CD14-positive monocyte (primary cell): Measurements from ENCODE around the gene ARID3B. TPM values are rescaled to one million over a fixed set of nuclear protein-coding genes. Genes with fewer than 3 reads are reported as not detected.
A peak's percentile ranks its signal among the peaks of the same experiment; 100 is the strongest.

Experiments
- DNase-seq, 3 donors: peaks; one replicate each; pipeline ENCODE4 v3.0.0-alpha.2; 2011 to 2022
- H2AFZ ChIP-seq: 2 replicates; pipeline ENCODE4 v1.6.0; 2012; ENCODE audit warnings: mild to moderate bottlenecking, low read depth, low read length, inconsistent platforms; ENCODE audit not compliant: insufficient read depth, poor library complexity, severe bottlenecking
- H3K27ac ChIP-seq, 2 donors: 1 replicate in 1 of 2; 2 replicates in 1 of 2; pipeline ENCODE4 v1.5.1; 2012 to 2013; ENCODE audit warnings: low read length in 2 of 2, control low read depth in 1 of 2, inconsistent platforms in 1 of 2, low read depth in 1 of 2, mild to moderate bottlenecking in 1 of 2
- H3K27me3 ChIP-seq, 2 donors: one replicate each; pipeline versions ENCODE4 v1.6.0 to v1.6.1; 2011 to 2013; ENCODE audit warnings: low read length in 2 of 2; ENCODE audit not compliant: control insufficient read depth in 2 of 2, insufficient read depth in 2 of 2
- H3K36me3 ChIP-seq, 2 donors: replicated peaks in 1 of 2; 1 replicate in 1 of 2; 2 replicates in 1 of 2; pipeline versions ENCODE4 v1.5.1 to v1.6.1; 2012 to 2013; ENCODE audit warnings: low read length in 2 of 2, control low read depth in 1 of 2, inconsistent platforms in 1 of 2, mild to moderate bottlenecking in 1 of 2; ENCODE audit not compliant: insufficient read depth in 2 of 2, control insufficient read depth in 1 of 2
- H3K4me1 ChIP-seq, 2 donors: 1 replicate in 1 of 2; 2 replicates in 1 of 2; pipeline versions ENCODE4 v1.5.1 to v1.6.1; 2012 to 2013; ENCODE audit warnings: low read length in 2 of 2, control low read depth in 1 of 2, inconsistent platforms in 1 of 2, mild to moderate bottlenecking in 1 of 2, moderate library complexity in 1 of 2; ENCODE audit not compliant: insufficient read depth in 2 of 2, control insufficient read depth in 1 of 2
- H3K4me2 ChIP-seq: replicated peaks from 2 replicates; pipeline ENCODE3; 2012; ENCODE audit warnings: low read length, moderate library complexity, mild to moderate bottlenecking; ENCODE audit not compliant: poor library complexity, severe bottlenecking; ENCODE audit errors: extremely low read depth
- H3K4me3 ChIP-seq, 3 experiments: fragments of 200-600 bp in 1 of 3; sonication (generic) in 1 of 3; replicated peaks in 1 of 3; 1 replicate in 2 of 3; 2 replicates in 1 of 3; pipeline ENCODE4 v1.5.1; 2011 to 2013; ENCODE audit warnings: low read length in 3 of 3, mild to moderate bottlenecking in 3 of 3, control low read depth in 2 of 3, low read depth in 2 of 3, inconsistent platforms in 1 of 3, moderate library complexity in 1 of 3
- H3K79me2 ChIP-seq: 2 replicates; pipeline ENCODE4 v1.6.0; 2012; ENCODE audit warnings: mild to moderate bottlenecking, control low read depth, inconsistent platforms, low read length, moderate library complexity; ENCODE audit not compliant: insufficient read depth
- H3K9ac ChIP-seq: 2 replicates; pipeline ENCODE4 v1.6.0; 2017; ENCODE audit warnings: low read length, mild to moderate bottlenecking; ENCODE audit not compliant: insufficient read depth, poor library complexity, severe bottlenecking
- H3K9me3 ChIP-seq, 2 donors: replicated peaks in 1 of 2; 1 replicate in 1 of 2; 2 replicates in 1 of 2; pipeline versions ENCODE4 v1.5.1 to v1.6.1; 2012 to 2013; ENCODE audit warnings: low read length in 2 of 2, control low read depth in 1 of 2; ENCODE audit not compliant: control insufficient read depth in 1 of 2, insufficient read depth in 1 of 2
- H4K20me1 ChIP-seq: 2 replicates; pipeline ENCODE4 v1.6.0; 2012; ENCODE audit warnings: mild to moderate bottlenecking, low read length, control low read depth, moderate library complexity; ENCODE audit not compliant: insufficient read depth
- H3K27ac Mint-ChIP-seq, 7 donors: one replicate each; pipeline ENCODE4 v1.8.0; 2020; ENCODE audit warnings: mild to moderate bottlenecking in 7 of 7, mixed read lengths in 7 of 7, moderate library complexity in 6 of 7, inconsistent platforms in 2 of 7
- H3K27me3 Mint-ChIP-seq, 3 donors: one replicate each; pipeline ENCODE4 v1.8.0; 2021 to 2022; ENCODE audit warnings: low read depth in 3 of 3, mild to moderate bottlenecking in 3 of 3, mixed read lengths in 3 of 3, moderate library complexity in 3 of 3, inconsistent platforms in 1 of 3
- H3K36me3 Mint-ChIP-seq, 2 donors: one replicate each; pipeline ENCODE4 v1.8.0; 2020; ENCODE audit warnings: mixed read lengths in 2 of 2, inconsistent platforms in 1 of 2, mild to moderate bottlenecking in 1 of 2
- H3K4me1 Mint-ChIP-seq: one replicate; pipeline ENCODE4 v1.8.0; 2020; ENCODE audit warnings: mild to moderate bottlenecking, mixed read lengths
- H3K4me3 Mint-ChIP-seq, 2 donors: one replicate each; pipeline ENCODE4 v1.8.0; 2020; ENCODE audit warnings: mild to moderate bottlenecking in 2 of 2, mixed read lengths in 2 of 2, moderate library complexity in 1 of 2
- H3K9me3 Mint-ChIP-seq, 7 donors: one replicate each; pipeline ENCODE4 v1.8.0; 2020 to 2022; ENCODE audit warnings: mixed read lengths in 7 of 7, mild to moderate bottlenecking in 6 of 7, moderate library complexity in 6 of 7, inconsistent platforms in 2 of 7
- CTCF ChIP-seq: fragments of 200-600 bp; IDR thresholded peaks from one replicate; pipeline ENCODE4 v1.8.0; 2022; ENCODE audit warnings: antibody characterized with exemption, mild to moderate bottlenecking
- WGBS: methylation state at CpG from one replicate; pipeline ENCODE4 v1.1.5; 2013; ENCODE audit warnings: missing lambda C conversion rate; ENCODE audit not compliant: insufficient coverage; 5-methylcytosine and 5-hydroxymethylcytosine counted together
- intact Hi-C, 2 donors: fragments of 100-400 bp; cut with micrococcal nuclease; formaldehyde crosslinking; loops; one replicate each; pipeline versions ENCODE4 v1.15.0 to v1.15.1; 2023
- polyA plus RNA-seq, 3 donors: library from polyadenylated mRNA; depleted of rRNA in 1 of 3; unstranded in 2 of 3; stranded (reverse) in 1 of 3; fragments of 300-500 nt in 2 of 3; fragments of >200 nt in 1 of 3; fragmentation: Illumina TruSeq in 2 of 3; gene quantifications; 1 replicate in 2 of 3; 2 replicates in 1 of 3; pipeline ENCODE4 v1.2.3, GENCODE V29; 2012 to 2021

ARID3B gene
- polyA plus RNA-seq, 3 donors, result 2.3 to 17.4 (median 4.4) TPM

DNA sequence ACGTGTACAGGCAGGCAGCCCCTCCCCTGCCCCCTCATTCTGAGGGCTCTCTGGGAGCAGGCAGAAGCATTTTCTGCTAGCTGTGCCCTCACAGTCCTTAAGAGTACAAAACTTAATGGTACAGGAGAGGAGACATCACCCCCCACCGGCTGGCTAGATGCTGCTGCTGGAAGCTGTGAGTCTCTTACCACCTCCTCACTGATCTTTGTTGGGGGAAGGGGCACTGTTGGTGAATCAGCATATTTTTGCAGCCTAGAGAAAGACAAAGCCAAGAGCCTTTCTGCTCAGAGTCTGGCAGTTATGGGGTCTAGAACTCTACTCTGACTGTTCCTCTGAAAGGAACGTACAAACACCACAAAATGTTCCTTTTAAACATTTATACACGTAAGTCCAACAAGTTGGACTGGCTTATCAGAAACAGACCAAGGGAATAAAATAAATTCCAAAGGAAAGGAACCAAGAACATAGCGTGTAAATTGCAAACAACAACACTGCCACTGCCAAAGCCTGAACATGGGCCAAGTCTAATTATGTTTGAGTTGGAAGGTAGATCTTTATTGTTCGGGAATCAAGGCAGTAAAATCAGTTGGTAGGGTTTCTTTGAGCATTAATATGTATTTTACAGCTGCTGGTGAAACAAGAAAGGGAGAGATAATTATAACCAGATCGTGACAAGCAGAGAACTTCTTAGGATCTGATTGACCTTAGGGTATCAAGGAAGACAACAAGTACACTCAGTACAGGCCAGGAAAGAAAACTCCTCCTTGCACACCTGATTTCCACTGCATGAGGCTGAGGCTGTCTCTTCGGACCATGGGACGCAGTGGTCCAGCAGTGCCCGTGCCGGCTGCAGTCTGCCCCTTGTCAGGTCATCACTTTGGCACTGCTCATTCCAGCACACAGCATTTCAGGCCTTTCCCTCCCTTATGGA lies 102.0 kb downstream of the ARID3B start:
- H3K27me3 Mint-ChIP-seq, result peaks cover 0 to 2% (median 0%) of the 10 kb centered on the region in 3 donors
- no peak for TF ChIP-seq CTCF
- intact Hi-C loops, result no loop called here
- H3K4me1 Mint-ChIP-seq, result peaks cover 7% of the 10 kb centered on the region
- Histone ChIP-seq H3K4me1 (no peaks in the 10 kb centered on the region), H3K79me2 (no peaks in the 10 kb centered on the region), H3K36me3 (peaks cover 49 to 93% of the 10 kb centered on the region in 2 donors), H2AFZ (no peak overlapping the region), H3K27ac (no peak overlapping the region), H3K9ac (no peak overlapping the region), H3K9me3 (no peaks in the 10 kb centered on the region), H4K20me1 (peaks cover 34% of the 10 kb centered on the region), H3K4me3 (no peak overlapping the region), H3K4me2 (no peak overlapping the region), H3K27me3 (no peaks in the 10 kb centered on the region)
- H3K27ac Mint-ChIP-seq, result peak overlapping the region in 1 of 7 donors; percentile 51
- WGBS, result 86% methylated on average over 8 of the region's 11 CpGs
- peaks cover 64 to 79% of the 10 kb centered on the region in 2 donors for H3K36me3 Mint-ChIP-seq
- no peak for DNase-seq
- no peaks in the 10 kb centered on the region for H3K9me3 Mint-ChIP-seq
- H3K4me3 Mint-ChIP-seq, result no peak overlapping the region

- 100% methylated on average over 1 of the region's 2 CpGs for WGBS
- Mint-ChIP-seq H3K4me3 (no peak overlapping the region), H3K36me3 (peaks cover 64 to 76% of the 10 kb centered on the region in 2 donors), H3K27ac (no peak overlapping the region), H3K27me3 (no peaks in the 10 kb centered on the region), H3K9me3 (no peaks in the 10 kb centered on the region), H3K4me1 (peaks cover 13% of the 10 kb centered on the region)
- TF ChIP-seq CTCF, result no peak
- Histone ChIP-seq H3K4me2 (no peak overlapping the region), H4K20me1 (peaks cover 40% of the 10 kb centered on the region), H3K79me2 (no peaks in the 10 kb centered on the region), H3K9me3 (no peaks in the 10 kb centered on the region), H3K27ac (no peak overlapping the region), H3K27me3 (no peaks in the 10 kb centered on the region), H3K4me1 (peaks cover 0 to 5% of the 10 kb centered on the region in 2 donors), H3K4me3 (no peak overlapping the region), H3K9ac (no peak overlapping the region), H2AFZ (no peak overlapping the region), H3K36me3 (peaks cover 44 to 87% of the 10 kb centered on the region in 2 donors)
- DNase-seq, result no peak
- intact Hi-C loops, result no loop called here
Observed at GRCh38 chr15:74643665-74644204, 102.7 kb downstream of the ARID3B start.
